Spleen (tissue), 11 donors: ENCODE measurements around the gene ATF5. TPM values are rescaled to one million over a fixed set of nuclear protein-coding genes. Genes with fewer than 3 reads are reported as not detected.

ENCODE experiments used
- DNase-seq: peaks from one replicate; pipeline ENCODE4 v3.0.0-alpha.2; 2020
- H3K27ac ChIP-seq, 8 donors: fragments of 200-600 bp; sonication (generic) in 7 of 8; 1 replicate in 4 of 8; 2 replicates in 4 of 8; pipeline versions ENCODE4 v1.5.0 to v1.8.0; 2016 to 2021; ENCODE audit warnings: inconsistent platforms in 4 of 8, mild to moderate bottlenecking in 4 of 8, moderate library complexity in 1 of 8
- H3K27me3 ChIP-seq, 7 donors: fragments of 200-600 bp; sonication (generic) in 6 of 7; replicated peaks in 1 of 7; 1 replicate in 4 of 7; 2 replicates in 3 of 7; pipeline versions ENCODE4 v1.5.0 to v1.8.0; 2016 to 2021; ENCODE audit warnings: inconsistent platforms in 3 of 7, mild to moderate bottlenecking in 1 of 7
- H3K36me3 ChIP-seq, 6 donors: fragments of 200-600 bp; sonication (generic) in 5 of 6; 1 replicate in 4 of 6; 2 replicates in 2 of 6; pipeline versions ENCODE4 v1.5.0 to v1.8.0; 2016 to 2021; ENCODE audit warnings: inconsistent platforms in 2 of 6
- H3K4me1 ChIP-seq, 6 donors: fragments of 200-600 bp; sonication (generic) in 5 of 6; 1 replicate in 3 of 6; 2 replicates in 3 of 6; pipeline versions ENCODE4 v1.5.0 to v1.8.0; 2016 to 2021; ENCODE audit warnings: inconsistent platforms in 3 of 6
- H3K4me3 ChIP-seq, 8 donors: fragments of 200-600 bp; sonication (generic) in 7 of 8; 1 replicate in 4 of 8; 2 replicates in 4 of 8; pipeline versions ENCODE4 v1.5.0 to v1.8.0; 2016 to 2021; ENCODE audit warnings: inconsistent platforms in 4 of 8, mild to moderate bottlenecking in 4 of 8, moderate library complexity in 2 of 8
- H3K9me3 ChIP-seq, 8 donors: fragments of 200-600 bp; sonication (generic) in 7 of 8; 1 replicate in 4 of 8; 2 replicates in 4 of 8; pipeline versions ENCODE4 v1.5.0 to v1.8.0; 2016 to 2021; ENCODE audit warnings: inconsistent platforms in 4 of 8
- CTCF ChIP-seq, 11 experiments: fragments of 200-600 bp in 7 of 11; fragments of 450-650 bp in 4 of 11; sonication (generic) in 4 of 11; IDR thresholded peaks in 8 of 11; conservative IDR thresholded peaks in 3 of 11; 1 replicate in 7 of 11; 2 replicates in 4 of 11; pipeline versions ENCODE4 v1.4.0 to v1.8.0; 2016 to 2021; ENCODE audit warnings: antibody characterized with exemption in 11 of 11, inconsistent platforms in 4 of 11, mild to moderate bottlenecking in 1 of 11
- POLR2A ChIP-seq, 3 donors: fragments of 450-650 bp; IDR thresholded peaks; one replicate each; pipeline ENCODE4 v1.5.1; 2017; ENCODE audit warnings: antibody characterized with exemption in 3 of 3, mild to moderate bottlenecking in 1 of 3
- POLR2AphosphoS5 ChIP-seq, 3 donors: sonication (generic); formaldehyde crosslinking; IDR thresholded peaks; one replicate each; pipeline ENCODE4 v1.5.1; 2017; ENCODE audit warnings: antibody characterized with exemption in 3 of 3
- WGBS, 5 donors: extraction: QIAGEN DNeasy Blood & Tissue Kit in 3 of 5; methylation state at CpG; one replicate each; pipeline versions ENCODE4 v1.1.5 to v1.1.7; 2013 to 2018; 5-methylcytosine and 5-hydroxymethylcytosine counted together
- intact Hi-C: fragments of 100-400 bp; cut with DNase I; formaldehyde crosslinking; loops from one replicate; pipeline ENCODE4 v1.15.0; 2023; ENCODE audit warnings: low total_unique reads
- polyA plus RNA-seq, 3 donors: library from polyadenylated mRNA; stranded (reverse); fragments of 200-250 nt; gene quantifications; one replicate each; pipeline ENCODE4 v1.2.1, GENCODE V29; 2013
- total RNA-seq, 7 donors: library from RNA; depleted of rRNA in 3 of 7; stranded (reverse); fragments of >200 nt in 3 of 7; fragmentation: NEBNext Ultra II Directional in 4 of 7; extraction: Animal tissue kit (Norgen Biotek cat#: 25700) in 4 of 7; gene quantifications; one replicate each; pipeline versions ENCODE4 v1.1.0 to v1.2.1, GENCODE V29; 2016 to 2021
- donor health status: healthy with polysubstance abuse.
- donor health status: DM: no; HTN: no; CAD: no; lungs with moderate emphysema.
- donor health status: DM: no; HTN: no; CAD: no.
- donor health status: Bipolar disorder and iron deficiency.
- donor health status: healthy.
- donor health status: DM: no; HTN: no; CAD: no.
- donor health status: DM: yes; HTN: yes; CAD: no.

Gene ATF5
- total and polyA plus RNA-seq, 10 donors, result 10.2 to 45.8 (median 19.8) TPM

GRCh38 chr19:49913720-49914119 is 15.3 kb upstream of the ATF5 start:
- no peak for DNase-seq
- Histone ChIP-seq H3K4me1 (peaks cover 20 to 74% (median 46%) of the 10 kb centered on the region in 6 donors), H3K9me3 (no peaks in the 10 kb centered on the region), H3K27me3 (no peaks in the 10 kb centered on the region), H3K4me3 (no peak overlapping the region), H3K27ac (peak overlapping the region in 3 of 8 donors; percentile 7 to 50 (median 15)), H3K36me3 (peaks cover 0 to 91% (median 37%) of the 10 kb centered on the region in 6 donors)
- WGBS, 5 donors, result 85 to 94% (median 91%) methylated on average over 10 of the region's 10 CpGs
- intact Hi-C loops, result no loop called here
- no peak for TF ChIP-seq POLR2A (IDR thresholded peaks at IDR 0.05)
- TF ChIP-seq POLR2AphosphoS5 (IDR thresholded peaks at IDR 0.05), result no peak
- TF ChIP-seq CTCF (IDR thresholded peaks at IDR 0.05 in 8 of 11, conservative IDR thresholded peaks at IDR 0.05 in 3 of 11), result no peak

GRCh38 chr19:49915271-49915670 is 13.7 kb upstream of the ATF5 start:
- TF ChIP-seq CTCF (IDR thresholded peaks at IDR 0.05 in 8 of 11, conservative IDR thresholded peaks at IDR 0.05 in 3 of 11), result no peak
- no peak for TF ChIP-seq POLR2AphosphoS5 (IDR thresholded peaks at IDR 0.05)
- no peak for TF ChIP-seq POLR2A (IDR thresholded peaks at IDR 0.05)
- WGBS, 5 donors, result 96 to 97% (median 97%) methylated on average over 6 of the region's 6 CpGs

GRCh38 chr19:49916839-49917733 is 11.9 kb upstream of the ATF5 start:
- 54 to 75% (median 66%) methylated on average over 21 of the region's 21 CpGs for WGBS, 5 donors
- H3K36me3 ChIP-seq, result peaks cover 0 to 100% (median 38%) of the 10 kb centered on the region in 6 donors

More at GRCh38 chr19:49915271-49915670, 13.7 kb upstream of the ATF5 start:
- intact Hi-C loops, result no loop called here
- DNase-seq, result no peak
- H3K27me3 ChIP-seq, result no peaks in the 10 kb centered on the region
- H3K36me3 ChIP-seq, result peaks cover 0 to 91% (median 32%) of the 10 kb centered on the region in 6 donors
- H3K4me1 ChIP-seq, result peaks cover 20 to 73% (median 39%) of the 10 kb centered on the region in 6 donors
- H3K27ac ChIP-seq, result no peak overlapping the region
- H3K9me3 ChIP-seq, result no peaks in the 10 kb centered on the region
- H3K4me3 ChIP-seq, result no peak overlapping the region

More at GRCh38 chr19:49916839-49917733, 11.9 kb upstream of the ATF5 start:
- no peaks in the 10 kb centered on the region for H3K9me3 ChIP-seq
- TF ChIP-seq CTCF (IDR thresholded peaks at IDR 0.05 in 8 of 11, conservative IDR thresholded peaks at IDR 0.05 in 3 of 11) (peak in 6 of 11 experiments; percentile 9 to 26 (median 14)), POLR2AphosphoS5 (IDR thresholded peaks at IDR 0.05) (peak in 1 of 3 donors; percentile 11), POLR2A (IDR thresholded peaks at IDR 0.05) (no peak)
- H3K27me3 ChIP-seq, result no peaks in the 10 kb centered on the region
- H3K27ac ChIP-seq, result peak overlapping the region in 4 of 8 donors; percentile 36 to 69 (median 50)
- H3K4me3 ChIP-seq, result peak overlapping the region in 1 of 8 donors; percentile 10
- H3K4me1 ChIP-seq, result peaks cover 8 to 68% (median 21%) of the 10 kb centered on the region in 6 donors
- intact Hi-C loops, result no loop called here
- DNase-seq, result no peak
